Transverse colon (tissue), 4 donors: ENCODE results near the gene CHKA.

Source experiments
- CTCF ChIP-seq, 5 experiments: fragments of 200-600 bp in 3 of 5; fragments of 450-650 bp in 2 of 5; sonication (generic) in 3 of 5; IDR thresholded peaks; 1 replicate in 2 of 5; 2 replicates in 3 of 5; pipeline ENCODE4 v1.5.1; 2016 to 2017; ENCODE audit warnings: antibody characterized with exemption in 5 of 5, inconsistent platforms in 3 of 5, mild to moderate bottlenecking in 2 of 5, moderate library complexity in 1 of 5
- EP300 ChIP-seq: sonication (generic); formaldehyde crosslinking; IDR thresholded peaks from one replicate; pipeline ENCODE4 v1.6.1; 2017; ENCODE audit warnings: antibody characterized with exemption, low read depth
- POLR2A ChIP-seq: fragments of 450-650 bp; IDR thresholded peaks from one replicate; pipeline ENCODE4 v1.6.1; 2016; ENCODE audit warnings: antibody characterized with exemption, mild to moderate bottlenecking, moderate library complexity
- POLR2AphosphoS5 ChIP-seq, 3 donors: sonication (generic); formaldehyde crosslinking; IDR thresholded peaks; one replicate each; pipeline ENCODE4 v1.6.1; 2016; ENCODE audit warnings: antibody characterized with exemption in 3 of 3

- TF ChIP-seq CTCF (IDR thresholded peaks at IDR 0.05) (no peak), EP300 (no peak), POLR2AphosphoS5 (IDR thresholded peaks at IDR 0.05) (no peak), POLR2A (no peak)
Observed at GRCh38 chr11:68031144-68031464, 90.1 kb downstream of the CHKA start.
